Endometrium (tissue), 2 donors: Measurements from ENCODE around the gene MTMR3.
"Not testable (repeated sequence)": the region's sequence is repeated elsewhere in the genome, so short reads cannot be mapped to it uniquely, and the experiment has no call there.

Experiments used
- FAIRE-seq: peaks from 2 replicates; lab custom pipeline; 2012; peaks lifted over from hg19 to GRCh38; lab: Jason Lieb, UNC
- donor health status: control.
- donor health status: control.

Gene MTMR3

DNA sequence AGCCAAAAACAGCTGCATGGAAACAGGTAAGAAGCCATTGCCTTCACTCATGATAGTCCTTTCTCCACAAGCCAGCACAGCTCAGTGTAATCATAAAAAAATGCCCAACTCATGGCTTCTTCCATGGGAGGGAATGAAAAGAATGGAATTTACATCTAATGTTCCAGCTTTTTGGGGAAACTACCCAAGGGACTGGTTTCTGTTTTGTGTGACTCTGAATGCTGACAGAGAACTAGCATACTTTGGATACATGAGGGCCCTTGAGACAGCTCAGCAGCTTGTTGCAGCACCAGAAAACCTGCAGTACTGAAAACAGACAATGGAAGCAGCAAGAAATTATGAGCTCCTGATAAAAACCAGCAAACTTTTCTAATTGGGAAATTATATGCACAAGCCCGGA lies 173.0 kb downstream of the MTMR3 start:
- FAIRE-seq: no peak

- no peak for FAIRE-seq
Measured at GRCh38 chr22:30057375-30057774, 174.4 kb downstream of the MTMR3 start.

DNA sequence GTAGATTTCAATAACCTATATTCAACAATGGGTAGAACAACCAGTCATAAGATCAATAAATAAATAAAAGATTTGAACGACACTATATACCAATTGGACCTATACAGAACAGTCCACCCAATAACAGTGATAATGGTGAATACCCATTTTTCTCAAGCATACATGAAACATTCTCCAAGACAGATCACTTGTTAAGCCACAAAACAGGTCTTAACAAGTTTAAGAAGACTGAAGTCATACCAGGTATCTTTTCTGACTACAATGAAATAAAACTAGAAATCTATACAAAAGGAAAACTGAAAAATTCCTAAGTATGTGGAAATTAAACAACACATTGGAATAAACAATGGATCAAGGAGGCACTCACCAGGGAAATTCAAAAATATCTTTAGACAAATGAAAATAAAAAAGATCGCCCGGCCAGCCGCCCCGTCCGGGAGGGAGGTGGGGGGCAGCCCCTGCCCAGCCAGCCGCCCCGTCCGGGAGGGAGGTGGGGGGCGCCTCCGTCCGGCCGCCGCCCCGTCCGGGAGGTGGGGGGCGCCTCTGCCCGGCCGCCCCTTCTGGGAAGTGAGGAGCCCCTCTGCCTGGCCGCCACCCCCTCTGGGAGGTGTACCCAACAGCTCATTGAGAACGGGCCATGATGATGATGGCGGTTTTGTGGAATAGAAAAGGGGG lies 176.5 kb downstream of the MTMR3 start:
- not testable (repeated sequence) for FAIRE-seq

DNA sequence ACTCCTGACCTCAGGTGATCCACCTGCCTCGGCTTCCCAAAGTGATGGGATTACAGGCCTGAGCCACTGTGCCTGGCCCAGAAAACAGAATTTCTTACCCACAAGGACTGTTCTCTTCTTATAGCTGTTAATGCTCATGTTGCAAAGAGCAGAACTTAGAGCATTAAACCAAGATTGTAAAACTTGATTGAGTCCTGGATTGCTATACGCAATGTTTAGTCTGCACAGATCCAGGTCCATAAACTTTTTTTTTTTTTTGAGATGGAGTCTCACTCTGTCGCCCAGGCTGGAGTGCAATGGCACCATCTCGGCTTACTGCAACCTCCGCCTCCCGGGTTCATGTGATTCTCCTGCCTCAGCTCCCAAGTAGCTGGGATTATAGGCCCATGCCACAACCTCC lies 178.1 kb downstream of the MTMR3 start:
- FAIRE-seq: not testable (repeated sequence)

DNA sequence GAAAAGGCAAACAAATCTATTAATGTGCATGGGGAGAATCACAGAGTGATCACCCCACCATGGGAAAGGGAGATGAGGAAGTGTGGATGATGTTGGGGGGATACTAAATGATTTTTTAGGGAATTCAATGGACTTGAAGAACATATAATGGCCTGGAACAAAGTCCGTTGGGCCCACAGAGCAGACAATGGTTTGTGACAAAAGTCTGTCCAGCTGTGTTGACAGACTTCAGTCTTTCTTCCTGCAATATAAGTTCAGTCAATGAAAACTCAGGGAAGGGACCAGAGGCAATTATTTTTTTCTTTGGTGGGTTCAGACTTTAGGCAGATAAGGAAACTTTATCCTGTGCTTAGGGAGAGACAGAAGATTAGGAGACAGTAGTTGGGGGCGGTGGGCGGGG lies 179.3 kb downstream of the MTMR3 start:
- no peak for FAIRE-seq

GRCh38 chr22:30062950-30063349 lies 180.0 kb downstream of the MTMR3 start:
- FAIRE-seq: no peak

- FAIRE-seq: no peak
Measured at GRCh38 chr22:30064172-30064571, 181.2 kb downstream of the MTMR3 start.

DNA sequence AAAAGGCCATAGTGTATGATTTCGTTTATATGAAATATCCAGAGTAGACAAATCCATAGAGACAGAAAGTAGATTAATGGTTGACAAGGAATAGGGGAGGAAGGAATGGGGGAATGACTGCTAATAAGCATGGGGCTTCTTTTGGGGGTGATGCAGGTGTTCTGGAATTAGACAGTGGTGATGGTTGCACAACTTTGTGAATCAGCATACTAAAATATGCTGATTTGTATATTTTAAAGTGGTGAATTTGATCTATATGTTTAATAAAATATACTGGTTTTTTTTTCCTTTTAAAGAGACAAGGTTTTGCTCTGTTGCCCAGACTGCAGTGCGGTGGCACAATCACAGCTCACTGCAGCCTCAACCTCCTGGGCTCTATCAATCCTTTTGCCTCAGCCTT lies 190.8 kb downstream of the MTMR3 start:
- no peak for FAIRE-seq

DNA sequence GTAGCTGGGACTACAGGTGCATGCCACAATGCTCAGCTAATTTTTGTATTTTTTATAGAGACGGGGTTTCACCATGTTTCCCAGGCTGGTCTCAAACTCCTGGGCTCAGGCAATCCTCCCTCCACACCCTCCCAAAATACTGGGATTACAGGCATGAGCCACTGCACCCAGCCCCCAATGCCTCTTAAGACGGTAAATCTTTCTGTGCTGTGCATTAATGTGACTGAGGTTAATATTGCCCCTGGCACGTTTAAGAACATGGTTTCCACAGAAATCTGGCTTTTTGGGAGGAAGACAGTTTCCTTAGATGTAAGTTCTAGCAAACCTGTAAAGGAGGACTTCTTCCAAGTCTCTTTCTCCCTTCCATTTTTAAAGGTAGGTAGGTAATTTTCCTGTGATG lies 191.2 kb downstream of the MTMR3 start:
- no peak for FAIRE-seq

DNA sequence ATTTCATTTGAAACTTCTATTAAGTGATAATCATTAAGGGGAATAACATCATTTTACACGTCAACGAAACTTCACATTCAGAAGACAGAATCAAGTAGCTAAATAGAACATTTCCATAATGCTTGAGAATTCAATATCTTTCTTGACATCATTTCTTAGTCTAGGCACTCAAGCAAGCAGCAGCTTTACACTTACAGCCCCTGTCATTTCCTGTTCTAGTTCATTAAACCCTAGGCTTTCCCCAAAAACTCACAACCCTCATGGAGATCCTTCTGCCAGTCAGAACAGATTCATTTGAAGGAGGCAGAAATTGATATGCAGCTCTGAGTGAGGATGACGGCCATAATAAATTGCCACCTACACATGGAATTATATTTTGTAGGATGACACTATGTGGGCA lies 192.0 kb downstream of the MTMR3 start:
- no peak for FAIRE-seq

- FAIRE-seq: no peak
Measured at GRCh38 chr22:30077279-30077880, 194.4 kb downstream of the MTMR3 start.

DNA sequence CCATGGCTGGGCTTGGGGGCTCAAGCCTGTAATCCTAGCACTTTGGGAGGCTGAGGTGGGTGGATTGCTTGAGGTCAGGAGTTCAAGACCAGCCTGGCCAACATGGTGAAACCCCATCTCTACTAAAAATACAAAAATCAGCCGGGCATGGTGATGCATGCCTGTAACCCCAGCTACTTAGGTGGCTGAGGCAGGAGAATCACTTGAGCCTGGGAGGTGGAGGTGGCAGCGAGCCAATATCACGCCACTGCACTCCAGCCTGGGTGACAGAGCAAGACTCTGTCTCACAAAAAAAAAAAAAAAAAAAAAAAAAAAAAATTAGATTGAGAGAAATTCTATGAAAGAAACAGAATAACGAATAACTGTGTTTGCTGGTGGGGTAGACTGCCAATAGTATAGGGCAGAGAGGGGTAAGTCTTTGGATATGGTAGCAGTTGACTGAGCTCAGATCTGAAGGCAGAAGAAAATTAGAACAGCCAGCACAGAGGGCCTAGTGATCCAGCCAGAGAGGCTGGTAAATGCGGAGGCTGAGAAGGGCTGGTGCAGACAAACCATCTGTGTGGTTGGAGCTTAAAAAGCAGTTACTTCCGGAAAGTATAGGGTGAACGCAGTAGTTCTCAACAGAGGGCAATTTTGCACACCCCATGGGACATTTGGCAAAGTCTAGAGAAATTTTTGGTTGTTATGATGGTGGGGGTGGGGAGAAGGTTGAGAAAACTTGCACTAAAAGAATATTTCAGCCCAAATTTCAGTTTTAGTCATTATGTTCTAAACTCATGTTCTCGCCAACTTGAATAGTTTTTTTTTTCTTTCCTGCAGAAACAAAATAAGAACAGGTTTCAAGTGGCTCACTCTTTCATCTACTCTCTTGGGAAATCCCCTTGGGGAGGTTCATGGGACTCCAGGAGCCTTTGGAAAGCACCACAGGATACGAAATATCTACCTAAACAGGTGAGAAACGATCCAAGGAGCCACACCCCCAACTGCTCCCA lies 195.6 kb downstream of the MTMR3 start:
- FAIRE-seq: no peak

DNA sequence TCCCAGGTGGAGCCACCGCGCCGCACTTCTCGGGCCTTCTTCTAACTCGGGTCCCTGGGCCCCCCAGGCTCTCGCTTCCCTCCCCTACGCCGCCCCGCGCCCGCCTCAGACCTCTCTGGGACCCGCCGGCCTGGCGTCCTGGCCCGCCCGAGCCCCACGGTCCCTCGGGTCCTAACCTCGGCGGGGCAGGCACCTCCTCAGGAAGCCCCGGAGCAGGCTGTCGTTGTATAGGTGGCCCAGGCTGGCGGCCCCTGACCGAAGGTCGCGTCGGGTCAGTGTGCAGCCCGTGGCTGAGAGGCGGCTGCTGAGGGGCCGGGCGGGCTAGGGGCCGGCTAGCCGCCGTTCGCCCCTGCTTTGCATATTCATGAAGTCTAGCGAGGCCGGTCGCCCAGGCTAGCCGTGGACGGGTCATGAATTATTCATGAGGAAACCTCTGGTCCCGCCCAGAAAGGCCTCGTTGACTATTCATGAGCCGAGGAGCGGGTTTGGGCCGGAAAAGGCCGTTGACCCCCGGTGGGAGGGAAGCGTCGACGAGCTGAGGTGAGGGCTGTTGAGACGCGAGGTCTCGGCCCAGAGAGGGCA lies 197.1 kb downstream of the MTMR3 start, which contains the start of gene HORMAD2:
HORMAD2 (plus strand) TSS at position 513 of the 582 bp plus-strand sequence. CDS start 13,489 bp downstream, outside the sequence.
- FAIRE-seq: no peak
